ENCODE results near the gene SLC10A7.

SLC10A7 gene

GRCh38 chr4:146255463-146255862 is 266.3 kb downstream of the SLC10A7 start:
- Histone ChIP-seq H3K27ac (ENCODE audit: low read depth, low read length) (no peak overlapping the region), H3K4me3 (ENCODE audit: low read length) (no peak overlapping the region), H3K79me2 (ENCODE audit: control insufficient read depth, low read length) (no peaks in the 10 kb centered on the region), H3K27me3 (ENCODE audit: control insufficient read depth, low read length) (no peaks in the 10 kb centered on the region), H3K4me1 (ENCODE audit: control insufficient read depth, low read length) (no peaks in the 10 kb centered on the region), H3K36me3 (ENCODE audit: control insufficient read depth, low read length) (no peaks in the 10 kb centered on the region), H3F3A (ENCODE audit: control insufficient read depth, insufficient read depth) (no peaks in the 10 kb centered on the region), H3K4me2 (ENCODE audit: low read length) (no peak overlapping the region), H3K9me3 (ENCODE audit: control insufficient read depth, insufficient read depth, low read length) (no peaks in the 10 kb centered on the region), H4K20me1 (ENCODE audit: control insufficient read depth, insufficient read depth, low read depth, low read length) (no peaks in the 10 kb centered on the region), H3K9me2 (replicated peaks; ENCODE audit: control insufficient read depth, low read length) (no peaks in the 10 kb centered on the region)
- TF ChIP-seq, protein P1, sequence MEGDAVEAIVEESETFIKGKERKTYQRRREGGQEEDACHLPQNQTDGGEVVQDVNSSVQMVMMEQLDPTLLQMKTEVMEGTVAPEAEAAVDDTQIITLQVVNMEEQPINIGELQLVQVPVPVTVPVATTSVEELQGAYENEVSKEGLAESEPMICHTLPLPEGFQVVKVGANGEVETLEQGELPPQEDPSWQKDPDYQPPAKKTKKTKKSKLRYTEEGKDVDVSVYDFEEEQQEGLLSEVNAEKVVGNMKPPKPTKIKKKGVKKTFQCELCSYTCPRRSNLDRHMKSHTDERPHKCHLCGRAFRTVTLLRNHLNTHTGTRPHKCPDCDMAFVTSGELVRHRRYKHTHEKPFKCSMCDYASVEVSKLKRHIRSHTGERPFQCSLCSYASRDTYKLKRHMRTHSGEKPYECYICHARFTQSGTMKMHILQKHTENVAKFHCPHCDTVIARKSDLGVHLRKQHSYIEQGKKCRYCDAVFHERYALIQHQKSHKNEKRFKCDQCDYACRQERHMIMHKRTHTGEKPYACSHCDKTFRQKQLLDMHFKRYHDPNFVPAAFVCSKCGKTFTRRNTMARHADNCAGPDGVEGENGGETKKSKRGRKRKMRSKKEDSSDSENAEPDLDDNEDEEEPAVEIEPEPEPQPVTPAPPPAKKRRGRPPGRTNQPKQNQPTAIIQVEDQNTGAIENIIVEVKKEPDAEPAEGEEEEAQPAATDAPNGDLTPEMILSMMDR (IDR thresholded peaks at IDR 0.05; ENCODE audit: low read depth, low read length, poor library complexity, severe bottlenecking), result no peak
- no peak for TF ChIP-seq EZH2phosphoT487 (IDR thresholded peaks at IDR 0.05; ENCODE audit: borderline replicate concordance, low read length)

- no peaks in the 10 kb centered on the region for H3K9me2 ChIP-seq (replicated peaks; ENCODE audit: control insufficient read depth, low read length)
- H3K4me3 ChIP-seq (ENCODE audit: low read length), result no peak overlapping the region
- H3K27me3 ChIP-seq (ENCODE audit: control insufficient read depth, low read length), result no peaks in the 10 kb centered on the region
- no peaks in the 10 kb centered on the region for H4K20me1 ChIP-seq (ENCODE audit: control insufficient read depth, insufficient read depth, low read depth, low read length)
- H3K9me3 ChIP-seq (ENCODE audit: control insufficient read depth, insufficient read depth, low read length), result no peaks in the 10 kb centered on the region
- TF ChIP-seq, protein P1 (IDR thresholded peaks at IDR 0.05; ENCODE audit: low read depth, low read length, poor library complexity, severe bottlenecking), result no peak
- no peak for TF ChIP-seq EZH2phosphoT487 (IDR thresholded peaks at IDR 0.05; ENCODE audit: borderline replicate concordance, low read length)
- no peaks in the 10 kb centered on the region for H3K4me1 ChIP-seq (ENCODE audit: control insufficient read depth, low read length)
- H3K79me2 ChIP-seq (ENCODE audit: control insufficient read depth, low read length), result no peaks in the 10 kb centered on the region
- H3K36me3 ChIP-seq (ENCODE audit: control insufficient read depth, low read length), result no peaks in the 10 kb centered on the region
- no peak overlapping the region for H3K4me2 ChIP-seq (ENCODE audit: low read length)
- no peaks in the 10 kb centered on the region for H3F3A ChIP-seq (ENCODE audit: control insufficient read depth, insufficient read depth)
- H3K27ac ChIP-seq (ENCODE audit: low read depth, low read length), result no peak overlapping the region
These were observed 268.6 kb downstream of the SLC10A7 start for GRCh38 chr4:146252969-146253611.

- no peak overlapping the region for H3K4me3 ChIP-seq (ENCODE audit: low read length)
- peaks cover 6% of the 10 kb centered on the region; the same call in 1 of the 2 replicates for H3K4me1 ChIP-seq (ENCODE audit: control insufficient read depth, low read length)
- H3K27me3 ChIP-seq (ENCODE audit: control insufficient read depth, low read length), result no peaks in the 10 kb centered on the region
- H3K27ac ChIP-seq (ENCODE audit: low read depth, low read length), result no peak overlapping the region
- no peaks in the 10 kb centered on the region for H3F3A ChIP-seq (ENCODE audit: control insufficient read depth, insufficient read depth)
- no peak for TF ChIP-seq EZH2phosphoT487 (IDR thresholded peaks at IDR 0.05; ENCODE audit: borderline replicate concordance, low read length)
- TF ChIP-seq, protein P1 (IDR thresholded peaks at IDR 0.05; ENCODE audit: low read depth, low read length, poor library complexity, severe bottlenecking), result no peak
- no peaks in the 10 kb centered on the region for H3K9me3 ChIP-seq (ENCODE audit: control insufficient read depth, insufficient read depth, low read length)
- no peak overlapping the region for H3K4me2 ChIP-seq (ENCODE audit: low read length)
- H4K20me1 ChIP-seq (ENCODE audit: control insufficient read depth, insufficient read depth, low read depth, low read length), result no peaks in the 10 kb centered on the region
- H3K36me3 ChIP-seq (ENCODE audit: control insufficient read depth, low read length), result no peaks in the 10 kb centered on the region
- no peaks in the 10 kb centered on the region for H3K79me2 ChIP-seq (ENCODE audit: control insufficient read depth, low read length)
- no peaks in the 10 kb centered on the region for H3K9me2 ChIP-seq (replicated peaks; ENCODE audit: control insufficient read depth, low read length)
These were observed 274.4 kb downstream of the SLC10A7 start for GRCh38 chr4:146247356-146247755.

Data from DOHH2 (cell line).